ENCODE results near the gene MEMO1.

- no peak for TF ChIP-seq EZH2 (IDR thresholded peaks at IDR 0.05; ENCODE audit: borderline replicate concordance, insufficient read depth, low read depth, low read length, poor library complexity, severe bottlenecking)
- no peak for TF ChIP-seq CTCF (IDR thresholded peaks at IDR 0.05)
Measured at GRCh38 chr2:32003791-32004190, 7.0 kb downstream of the MEMO1 start.
